Neural cell (in vitro differentiated cells): Measurements from ENCODE around the gene LPAR3.

Experiments used
- EP300 ChIP-seq: fragments of 450-650 bp; conservative IDR thresholded peaks from 2 replicates; pipeline ENCODE4 v1.6.1; 2014; ENCODE audit warnings: antibody characterized with exemption, mild to moderate bottlenecking, moderate library complexity; ENCODE audit not compliant: poor library complexity, severe bottlenecking
- EZH2 ChIP-seq: fragments of 200-600, 300-800 bp; shearing (Covaris generic), sonication (generic); IDR thresholded peaks from 2 replicates; pipeline ENCODE4 v1.6.1; 2014; ENCODE audit warnings: antibody characterized with exemption, low read length, borderline replicate concordance, mild to moderate bottlenecking; ENCODE audit not compliant: insufficient read depth, poor library complexity, severe bottlenecking
- MXI1 ChIP-seq: fragments of 450-650 bp; conservative IDR thresholded peaks from 2 replicates; pipeline ENCODE4 v1.6.1; 2014; ENCODE audit warnings: antibody characterized with exemption, mild to moderate bottlenecking; ENCODE audit not compliant: poor library complexity, severe bottlenecking
- POLR2AphosphoS5 ChIP-seq: IDR thresholded peaks from 2 replicates; pipeline ENCODE4 v1.6.1; 2012
- RAD21 ChIP-seq: fragments of 450-650 bp; conservative IDR thresholded peaks from 2 replicates; pipeline ENCODE4 v1.6.1; 2014; ENCODE audit warnings: antibody characterized with exemption, mild to moderate bottlenecking, moderate library complexity
- SMC3 ChIP-seq: fragments of 450-650 bp; conservative IDR thresholded peaks from 2 replicates; pipeline ENCODE4 v1.6.1; 2014; ENCODE audit warnings: antibody characterized with exemption, mild to moderate bottlenecking, moderate library complexity; ENCODE audit not compliant: poor library complexity
- TF ChIP-seq, protein P1 (sequence below): fragments of 450-650 bp; IDR thresholded peaks from 2 replicates; pipeline ENCODE4 v1.5.1; 2014; ENCODE audit warnings: antibody characterized with exemption, mild to moderate bottlenecking, moderate library complexity; ENCODE audit not compliant: poor library complexity, severe bottlenecking

DNA sequence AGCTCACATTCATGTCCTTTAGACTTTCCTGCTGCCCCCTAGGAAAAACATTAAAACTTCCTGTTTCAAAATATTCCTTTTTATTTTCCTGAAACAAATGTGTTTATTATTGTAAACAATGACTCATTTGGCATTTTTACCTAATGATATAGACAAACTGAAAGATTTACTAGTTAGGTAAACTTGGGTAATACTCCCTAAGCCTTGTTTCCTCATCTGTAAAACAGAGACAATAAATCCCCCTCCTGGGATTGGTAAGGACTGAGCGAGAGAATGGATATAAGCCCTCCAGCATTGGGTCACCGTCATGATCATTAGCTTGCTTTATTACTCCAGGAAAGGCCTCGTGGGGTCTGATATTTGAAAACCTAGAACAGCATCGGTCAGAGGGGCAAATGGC lies 59.8 kb downstream of the LPAR3 start:
- TF ChIP-seq RAD21 (no peak), EZH2 (no peak), POLR2AphosphoS5 (no peak), MXI1 (no peak), EP300 (no peak), SMC3 (no peak)
- TF ChIP-seq, protein P1, sequence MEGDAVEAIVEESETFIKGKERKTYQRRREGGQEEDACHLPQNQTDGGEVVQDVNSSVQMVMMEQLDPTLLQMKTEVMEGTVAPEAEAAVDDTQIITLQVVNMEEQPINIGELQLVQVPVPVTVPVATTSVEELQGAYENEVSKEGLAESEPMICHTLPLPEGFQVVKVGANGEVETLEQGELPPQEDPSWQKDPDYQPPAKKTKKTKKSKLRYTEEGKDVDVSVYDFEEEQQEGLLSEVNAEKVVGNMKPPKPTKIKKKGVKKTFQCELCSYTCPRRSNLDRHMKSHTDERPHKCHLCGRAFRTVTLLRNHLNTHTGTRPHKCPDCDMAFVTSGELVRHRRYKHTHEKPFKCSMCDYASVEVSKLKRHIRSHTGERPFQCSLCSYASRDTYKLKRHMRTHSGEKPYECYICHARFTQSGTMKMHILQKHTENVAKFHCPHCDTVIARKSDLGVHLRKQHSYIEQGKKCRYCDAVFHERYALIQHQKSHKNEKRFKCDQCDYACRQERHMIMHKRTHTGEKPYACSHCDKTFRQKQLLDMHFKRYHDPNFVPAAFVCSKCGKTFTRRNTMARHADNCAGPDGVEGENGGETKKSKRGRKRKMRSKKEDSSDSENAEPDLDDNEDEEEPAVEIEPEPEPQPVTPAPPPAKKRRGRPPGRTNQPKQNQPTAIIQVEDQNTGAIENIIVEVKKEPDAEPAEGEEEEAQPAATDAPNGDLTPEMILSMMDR = no peak
